ENCODE results near the gene EIF2B2. TPM values are rescaled to one million over a fixed set of nuclear protein-coding genes. Genes with fewer than 3 reads are reported as not detected.

The EIF2B2 gene
- total RNA-seq, 1 donor from 2014 or later = 36.1 TPM

- peaks cover 17% of the 10 kb centered on the region for H3K4me1 Mint-ChIP-seq (ENCODE audit: low read depth)
- no peak overlapping the region for H3K4me3 Mint-ChIP-seq (ENCODE audit: low read depth)
- peaks cover 4% of the 10 kb centered on the region for H3K9me3 Mint-ChIP-seq (ENCODE audit: low read depth)
- TF ChIP-seq, protein P1, sequence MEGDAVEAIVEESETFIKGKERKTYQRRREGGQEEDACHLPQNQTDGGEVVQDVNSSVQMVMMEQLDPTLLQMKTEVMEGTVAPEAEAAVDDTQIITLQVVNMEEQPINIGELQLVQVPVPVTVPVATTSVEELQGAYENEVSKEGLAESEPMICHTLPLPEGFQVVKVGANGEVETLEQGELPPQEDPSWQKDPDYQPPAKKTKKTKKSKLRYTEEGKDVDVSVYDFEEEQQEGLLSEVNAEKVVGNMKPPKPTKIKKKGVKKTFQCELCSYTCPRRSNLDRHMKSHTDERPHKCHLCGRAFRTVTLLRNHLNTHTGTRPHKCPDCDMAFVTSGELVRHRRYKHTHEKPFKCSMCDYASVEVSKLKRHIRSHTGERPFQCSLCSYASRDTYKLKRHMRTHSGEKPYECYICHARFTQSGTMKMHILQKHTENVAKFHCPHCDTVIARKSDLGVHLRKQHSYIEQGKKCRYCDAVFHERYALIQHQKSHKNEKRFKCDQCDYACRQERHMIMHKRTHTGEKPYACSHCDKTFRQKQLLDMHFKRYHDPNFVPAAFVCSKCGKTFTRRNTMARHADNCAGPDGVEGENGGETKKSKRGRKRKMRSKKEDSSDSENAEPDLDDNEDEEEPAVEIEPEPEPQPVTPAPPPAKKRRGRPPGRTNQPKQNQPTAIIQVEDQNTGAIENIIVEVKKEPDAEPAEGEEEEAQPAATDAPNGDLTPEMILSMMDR (IDR thresholded peaks at IDR 0.05; ENCODE audit: unreplicated experiment) = no peak
- no peak overlapping the region for H3K27ac Mint-ChIP-seq
- H3K27me3 Mint-ChIP-seq = no peaks in the 10 kb centered on the region
- DNase-seq (ENCODE audit: low spot score, unreplicated experiment) = no peak
- peaks cover 9% of the 10 kb centered on the region for H3K36me3 Mint-ChIP-seq (ENCODE audit: insufficient read depth)
These were observed 1.5 kb upstream of the EIF2B2 start for GRCh38 chr14:75001261-75001660.

DNA sequence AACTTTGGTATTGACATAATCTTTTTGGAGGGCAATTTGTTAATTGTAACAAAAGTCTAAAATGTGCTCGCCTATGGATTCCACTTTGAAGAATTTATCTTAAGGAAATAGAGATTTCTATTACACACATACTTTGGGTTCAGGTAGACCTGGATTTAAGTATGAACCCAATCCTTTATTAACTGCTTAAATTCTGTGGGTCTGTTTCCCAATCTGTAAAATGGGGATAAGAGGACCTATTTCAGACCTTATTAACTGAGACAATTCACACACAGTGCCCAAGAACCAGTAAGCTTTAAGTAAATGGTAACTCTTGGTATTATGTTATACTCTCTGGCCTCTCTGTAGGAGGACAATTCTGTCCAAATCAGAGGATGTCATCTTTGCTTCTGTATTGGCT, 822 bp upstream of the EIF2B2 start:
- no peak for DNase-seq (ENCODE audit: low spot score, unreplicated experiment)
- Mint-ChIP-seq H3K9me3 (ENCODE audit: low read depth) (peaks cover 4% of the 10 kb centered on the region), H3K36me3 (ENCODE audit: insufficient read depth) (peaks cover 9% of the 10 kb centered on the region), H3K27ac (peak overlapping the region; percentile 71), H3K27me3 (no peaks in the 10 kb centered on the region), H3K4me3 (ENCODE audit: low read depth) (peak overlapping the region; percentile 99), H3K4me1 (ENCODE audit: low read depth) (peaks cover 17% of the 10 kb centered on the region)
- TF ChIP-seq, protein P1 (IDR thresholded peaks at IDR 0.05; ENCODE audit: unreplicated experiment) = no peak

- H3K9me3 Mint-ChIP-seq (ENCODE audit: low read depth) = peaks cover 4% of the 10 kb centered on the region
- H3K4me3 Mint-ChIP-seq (ENCODE audit: low read depth) = peak overlapping the region; percentile 99
- TF ChIP-seq, protein P1 (IDR thresholded peaks at IDR 0.05; ENCODE audit: unreplicated experiment) = no peak
- peaks cover 15% of the 10 kb centered on the region for H3K36me3 Mint-ChIP-seq (ENCODE audit: insufficient read depth)
- H3K4me1 Mint-ChIP-seq (ENCODE audit: low read depth) = peaks cover 17% of the 10 kb centered on the region
- H3K27me3 Mint-ChIP-seq = no peaks in the 10 kb centered on the region
- no peak for DNase-seq (ENCODE audit: low spot score, unreplicated experiment)
- H3K27ac Mint-ChIP-seq = peak overlapping the region; percentile 71
These were observed 718 bp downstream of the EIF2B2 start for GRCh38 chr14:75003250-75004027.

DNA sequence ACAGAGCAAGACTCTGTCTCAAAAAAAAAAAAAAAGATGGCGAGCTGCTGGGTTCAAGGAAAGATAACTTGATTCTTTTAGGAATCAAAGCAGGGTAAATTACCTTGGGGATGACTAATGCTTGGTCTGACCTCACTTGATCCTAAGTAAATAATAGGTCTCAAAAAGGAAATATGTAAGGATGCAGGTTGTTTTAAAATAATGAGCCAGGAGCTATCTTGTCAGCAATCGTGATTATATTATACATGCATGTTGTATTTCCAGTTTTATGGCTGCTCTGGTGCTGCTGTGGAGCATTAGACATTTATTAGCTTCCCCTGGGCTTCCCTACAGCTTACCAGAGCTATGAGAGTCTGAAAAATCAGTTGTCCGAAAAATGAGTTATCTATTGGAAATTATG, 2.6 kb downstream of the EIF2B2 start:
- Mint-ChIP-seq H3K4me3 (ENCODE audit: low read depth) (no peak overlapping the region), H3K27me3 (no peaks in the 10 kb centered on the region), H3K36me3 (ENCODE audit: insufficient read depth) (peaks cover 18% of the 10 kb centered on the region), H3K4me1 (ENCODE audit: low read depth) (peaks cover 17% of the 10 kb centered on the region), H3K27ac (no peak overlapping the region), H3K9me3 (ENCODE audit: low read depth) (peaks cover 4% of the 10 kb centered on the region)
- no peak for DNase-seq (ENCODE audit: low spot score, unreplicated experiment)
- TF ChIP-seq, protein P1 (IDR thresholded peaks at IDR 0.05; ENCODE audit: unreplicated experiment) = no peak

GRCh38 chr14:75009176-75009575, 6.5 kb downstream of the EIF2B2 start:
- Mint-ChIP-seq H3K4me1 (ENCODE audit: low read depth) (peaks cover 2% of the 10 kb centered on the region), H3K9me3 (ENCODE audit: low read depth) (no peaks in the 10 kb centered on the region), H3K27ac (no peak overlapping the region), H3K36me3 (ENCODE audit: insufficient read depth) (peaks cover 19% of the 10 kb centered on the region), H3K4me3 (ENCODE audit: low read depth) (no peak overlapping the region), H3K27me3 (no peaks in the 10 kb centered on the region)
- TF ChIP-seq, protein P1 (IDR thresholded peaks at IDR 0.05; ENCODE audit: unreplicated experiment) = no peak
- DNase-seq (ENCODE audit: low spot score, unreplicated experiment) = no peak
